ENCODE data around the gene CTIF.
"Not testable (repeated sequence)": the region's sequence is repeated elsewhere in the genome, so short reads cannot be mapped to it uniquely, and the experiment has no call there.

Gene CTIF

DNA sequence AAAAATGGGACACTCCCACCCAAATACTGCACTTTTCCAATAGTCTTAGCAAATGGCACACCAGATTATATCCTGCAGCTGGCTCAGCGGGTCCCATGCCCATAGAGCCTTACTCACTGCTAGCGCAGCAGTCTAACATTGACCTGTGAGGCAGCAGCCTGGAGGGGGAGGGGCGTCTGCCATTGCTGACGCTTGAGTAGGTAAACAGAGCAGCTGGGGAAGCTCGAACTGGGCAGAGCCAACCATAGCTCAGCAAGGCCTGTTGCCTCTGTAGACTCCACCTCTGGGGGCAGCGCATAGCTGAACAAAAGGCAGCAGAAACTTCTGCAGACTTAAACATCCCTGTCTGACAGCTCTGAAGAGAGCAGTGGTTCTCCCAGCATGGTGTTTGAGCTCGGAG, 110.4 kb downstream of the CTIF start:
- no peak for DNase-seq

DNA sequence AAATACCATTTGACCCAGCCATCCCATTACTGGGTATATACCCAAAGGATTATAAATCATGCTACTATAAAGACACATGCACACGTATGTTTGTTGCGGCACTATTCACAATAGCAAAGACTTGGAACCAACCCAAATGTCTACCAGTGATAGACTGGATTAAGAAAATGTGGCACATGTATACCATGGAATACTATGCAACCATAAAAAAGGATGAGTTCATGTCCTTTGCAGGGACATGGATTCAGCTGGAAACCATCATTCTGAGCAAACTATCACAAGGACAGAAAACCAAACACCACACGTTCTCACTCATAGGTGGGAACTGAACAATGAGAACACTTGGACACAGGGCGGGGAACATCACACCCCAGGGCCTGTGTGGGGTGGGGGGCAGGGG, 115.8 kb downstream of the CTIF start:
- not testable (repeated sequence) for DNase-seq

DNA sequence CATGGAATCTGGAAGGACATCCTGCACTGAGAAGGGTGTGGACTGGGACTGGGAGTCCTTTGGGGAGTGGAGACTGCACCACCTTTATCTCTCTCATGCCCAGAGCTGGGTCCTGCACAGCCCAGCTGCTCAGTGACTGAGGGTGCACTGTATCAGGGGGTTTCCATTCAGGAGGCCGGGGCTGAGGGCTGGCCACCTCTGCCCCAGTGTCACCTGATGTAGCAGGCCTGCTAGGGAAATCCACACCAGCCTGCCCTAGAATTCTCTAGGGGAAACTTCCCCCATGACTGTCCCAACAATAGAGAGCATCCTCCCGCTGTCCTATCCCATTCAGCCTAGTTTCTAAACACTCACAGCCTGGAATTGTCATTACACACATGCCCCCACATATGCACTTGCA, 116.7 kb downstream of the CTIF start:
- no peak for DNase-seq

DNA sequence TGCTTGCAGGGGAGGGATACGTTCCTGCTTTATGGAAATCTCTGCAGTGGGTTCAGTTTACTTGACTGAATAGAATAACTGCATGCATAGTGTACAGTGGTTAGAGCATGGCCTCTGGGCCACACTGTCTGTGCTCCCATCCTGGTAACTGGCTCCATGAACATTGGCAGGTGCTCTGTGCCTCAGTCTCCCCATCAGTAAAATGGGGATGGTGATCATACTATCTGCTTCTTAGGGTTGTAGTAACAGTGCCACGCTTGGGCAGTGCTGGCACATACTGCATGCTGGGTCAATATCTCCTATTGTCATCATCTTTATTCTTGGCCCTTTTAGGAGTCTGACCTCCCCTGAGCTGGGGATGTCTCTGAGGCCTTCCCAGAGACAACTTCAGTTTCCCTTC, 117.3 kb downstream of the CTIF start:
- DNase-seq: no peak

DNA sequence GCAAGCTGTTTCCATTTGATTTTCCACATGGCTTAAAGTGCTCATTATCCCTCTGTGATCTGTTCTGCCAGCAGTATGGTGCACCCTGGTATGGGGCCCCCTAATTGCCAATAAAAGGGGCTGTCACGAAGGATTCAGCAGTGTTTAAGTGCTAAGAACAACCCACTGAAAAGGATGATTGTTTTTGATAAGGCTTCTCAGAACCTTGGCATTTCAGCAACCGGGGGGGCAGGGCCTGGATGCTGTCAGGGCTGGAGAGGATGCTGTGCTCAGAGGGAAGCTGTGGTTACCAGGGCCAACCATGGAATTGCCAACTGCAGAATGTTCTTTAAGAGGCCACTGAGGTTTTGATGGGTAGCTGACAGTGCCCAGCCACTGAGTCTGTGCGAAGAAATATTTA, 117.8 kb downstream of the CTIF start:
- DNase-seq: no peak

DNA sequence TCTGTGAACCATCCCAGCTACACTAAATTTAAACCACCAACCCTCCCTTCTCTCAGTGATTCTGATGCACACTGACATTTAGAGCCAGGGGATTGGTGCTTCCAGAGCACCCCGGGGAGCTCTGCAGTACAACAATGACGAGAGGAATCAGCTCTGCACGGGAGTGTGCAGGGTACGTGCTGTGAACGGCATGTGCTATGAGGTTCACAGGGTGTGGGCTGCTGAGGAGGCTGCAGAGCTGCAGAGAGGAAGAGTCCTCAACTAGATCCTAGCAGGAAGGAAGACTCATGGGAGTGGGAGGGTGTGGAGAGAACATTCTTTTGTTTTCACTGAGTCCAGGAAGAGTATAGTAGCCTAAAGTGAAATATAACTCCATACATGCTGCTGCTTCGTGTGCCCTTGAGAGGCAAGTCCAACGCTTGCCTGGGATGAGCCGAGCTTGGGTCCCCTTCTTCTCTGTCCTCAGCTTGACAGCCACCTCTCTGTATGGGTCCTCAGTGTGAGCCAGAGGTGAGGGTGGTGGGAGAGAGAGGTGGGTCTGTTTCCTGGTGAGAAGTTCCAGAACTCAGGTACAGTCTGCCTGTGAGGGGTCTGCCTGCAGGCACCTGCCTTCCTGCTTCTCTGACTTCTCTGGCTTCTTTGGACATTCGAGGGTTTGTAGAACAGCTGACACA, 118.8 kb downstream of the CTIF start:
- no peak for DNase-seq

DNA sequence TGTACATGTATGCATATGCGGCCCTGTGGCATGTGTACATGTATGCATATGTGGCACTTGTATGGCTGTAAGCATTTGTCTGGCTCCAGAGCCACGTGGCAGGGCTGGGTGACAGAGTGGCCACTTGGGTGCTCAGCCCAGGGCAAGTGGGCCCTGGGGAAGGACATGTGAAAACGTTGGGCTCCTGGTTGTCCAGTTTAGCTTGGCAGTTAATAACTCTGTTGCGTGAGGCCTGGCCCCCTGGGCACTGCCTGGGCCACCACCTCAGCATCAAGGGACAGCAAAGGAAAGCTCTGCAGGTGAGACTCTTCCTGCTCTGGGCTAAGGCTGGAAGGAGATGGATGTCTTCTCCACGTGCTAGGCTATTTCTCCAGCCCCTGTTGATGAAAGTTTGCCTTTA, 119.9 kb downstream of the CTIF start:
- no peak for DNase-seq

DNA sequence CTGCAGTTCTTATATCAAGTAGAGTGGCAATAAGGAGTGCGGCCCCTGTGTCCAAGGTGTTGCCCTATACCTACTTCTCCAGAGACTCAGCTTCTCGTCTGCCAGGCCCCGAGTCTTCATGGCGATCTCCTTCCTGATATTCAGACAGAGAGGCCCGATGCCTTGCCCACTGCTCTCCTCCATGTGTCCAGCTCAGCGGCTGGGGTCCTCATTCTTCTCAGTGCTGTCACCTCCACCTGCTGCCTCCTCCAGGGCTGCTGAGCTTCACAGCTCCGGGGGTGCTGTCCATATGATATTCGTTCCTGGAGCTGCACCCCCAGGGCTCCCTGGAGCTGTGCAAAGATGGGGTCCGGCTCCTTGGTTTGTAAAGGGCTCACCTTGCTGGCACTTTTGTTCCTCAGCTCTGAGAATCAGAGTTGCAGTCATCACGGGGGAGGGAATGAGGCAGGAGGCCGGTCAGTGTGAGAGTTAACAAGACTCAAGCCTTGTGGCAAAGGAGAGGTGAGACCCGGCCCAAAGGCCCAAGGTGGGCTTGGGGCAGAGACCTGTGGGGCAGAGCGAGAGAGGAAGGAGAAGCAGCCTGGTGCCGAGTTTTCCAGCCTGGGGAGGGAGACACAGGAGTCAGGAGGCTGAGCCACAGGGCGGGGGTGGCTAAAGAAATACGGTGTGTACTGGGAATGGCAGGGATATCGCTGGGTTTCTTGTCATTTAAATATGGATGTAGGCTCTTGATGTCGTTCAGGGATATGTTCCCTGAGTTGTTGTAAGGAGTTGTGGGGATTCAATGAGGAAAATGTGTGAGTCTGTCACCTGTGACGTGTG, 120.6 kb downstream of the CTIF start:
- DNase-seq: no peak

DNA sequence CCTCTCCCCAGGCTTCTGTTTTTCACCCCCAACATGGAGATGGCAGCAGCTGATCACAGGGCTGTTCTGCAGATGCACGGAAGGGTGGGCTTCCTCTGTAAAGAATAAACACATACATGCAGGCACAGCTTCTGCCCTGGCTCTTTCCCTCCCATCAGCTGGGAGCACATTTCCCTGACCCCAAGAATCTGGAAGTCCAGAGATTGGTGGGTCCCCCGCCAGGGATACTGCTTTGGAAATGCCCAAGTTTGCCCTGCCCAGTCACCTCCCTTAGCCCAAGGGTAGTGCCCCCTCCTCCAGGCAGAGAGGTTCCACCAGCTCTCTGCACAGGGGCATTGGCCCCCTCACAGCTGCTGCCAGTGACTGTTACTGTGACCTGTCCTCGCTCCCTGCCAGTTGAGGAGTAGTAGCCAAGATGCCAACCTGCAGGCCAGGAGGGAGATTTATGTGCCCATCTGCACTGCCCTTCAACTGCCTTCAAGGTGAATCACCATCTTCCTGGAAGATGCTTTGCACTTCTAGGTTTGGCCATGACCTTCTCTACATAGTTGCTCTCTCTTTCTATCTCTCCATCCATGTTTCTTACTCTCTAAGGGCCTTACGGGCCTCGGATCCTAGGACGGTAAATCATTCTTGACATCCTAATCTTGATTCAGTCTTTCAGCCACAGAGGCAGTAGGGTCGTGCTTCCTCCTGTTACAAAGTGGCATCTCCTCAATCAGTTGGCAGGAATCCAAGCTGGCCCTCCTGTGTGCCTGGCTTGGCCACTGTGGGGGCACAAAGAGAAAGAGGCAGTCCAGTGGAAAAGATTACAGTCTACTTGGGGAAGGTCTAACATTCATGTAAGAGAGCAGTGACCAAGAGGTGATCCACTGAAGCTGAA, 121.8 kb downstream of the CTIF start:
- no peak for DNase-seq

DNA sequence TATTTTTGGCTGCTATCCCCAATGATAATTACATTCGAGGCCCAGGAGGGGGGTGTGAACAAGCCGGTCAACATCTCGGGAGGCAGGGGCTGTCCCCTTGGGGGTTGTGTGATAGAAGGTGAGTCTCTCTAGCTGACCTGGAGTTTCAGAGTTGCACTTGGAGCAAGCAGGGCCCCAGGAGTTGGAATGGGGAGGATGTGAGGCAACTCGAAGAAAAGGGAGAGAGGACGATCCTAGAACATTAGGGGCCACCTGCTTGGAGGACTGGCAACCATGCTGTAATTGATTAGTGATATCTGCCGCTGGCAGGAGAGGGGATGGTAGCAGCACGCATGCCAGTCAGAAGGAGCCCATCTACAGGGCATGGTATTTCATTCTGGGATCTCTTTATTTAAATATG, 122.6 kb downstream of the CTIF start:
- DNase-seq: no peak

DNA sequence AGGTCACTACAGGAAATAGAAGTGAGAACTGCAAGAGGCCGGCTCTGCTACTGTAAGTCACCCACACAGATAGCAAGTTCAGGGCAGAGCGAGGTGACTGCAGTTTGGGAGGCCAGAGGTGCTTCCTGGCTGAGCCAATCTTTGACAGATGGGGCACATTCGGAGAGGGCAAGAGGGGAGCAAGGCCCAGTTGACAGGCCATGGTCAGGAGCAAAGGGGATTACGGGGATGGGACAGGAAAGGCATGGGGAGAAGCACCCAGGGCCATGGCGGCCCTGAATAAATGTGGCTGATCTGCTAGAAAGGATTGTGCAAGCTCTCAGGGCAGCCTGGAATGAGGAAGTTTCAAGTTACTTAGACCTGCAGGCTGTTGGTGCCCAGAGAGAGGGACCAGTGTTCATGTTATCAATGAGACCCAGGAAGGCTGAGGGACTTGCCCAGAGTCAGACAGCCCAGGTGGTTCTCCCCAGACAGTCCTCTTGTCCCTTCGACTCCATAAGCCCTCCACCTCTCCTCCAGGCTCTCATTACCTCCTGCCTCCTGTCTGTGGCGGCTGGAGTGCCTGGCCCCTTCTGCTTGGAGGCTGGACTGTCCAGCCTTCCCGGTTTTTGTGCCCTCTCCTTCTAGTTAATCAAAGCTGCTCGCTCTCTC, 123.3 kb downstream of the CTIF start:
- DNase-seq: peak; percentile 64

DNA sequence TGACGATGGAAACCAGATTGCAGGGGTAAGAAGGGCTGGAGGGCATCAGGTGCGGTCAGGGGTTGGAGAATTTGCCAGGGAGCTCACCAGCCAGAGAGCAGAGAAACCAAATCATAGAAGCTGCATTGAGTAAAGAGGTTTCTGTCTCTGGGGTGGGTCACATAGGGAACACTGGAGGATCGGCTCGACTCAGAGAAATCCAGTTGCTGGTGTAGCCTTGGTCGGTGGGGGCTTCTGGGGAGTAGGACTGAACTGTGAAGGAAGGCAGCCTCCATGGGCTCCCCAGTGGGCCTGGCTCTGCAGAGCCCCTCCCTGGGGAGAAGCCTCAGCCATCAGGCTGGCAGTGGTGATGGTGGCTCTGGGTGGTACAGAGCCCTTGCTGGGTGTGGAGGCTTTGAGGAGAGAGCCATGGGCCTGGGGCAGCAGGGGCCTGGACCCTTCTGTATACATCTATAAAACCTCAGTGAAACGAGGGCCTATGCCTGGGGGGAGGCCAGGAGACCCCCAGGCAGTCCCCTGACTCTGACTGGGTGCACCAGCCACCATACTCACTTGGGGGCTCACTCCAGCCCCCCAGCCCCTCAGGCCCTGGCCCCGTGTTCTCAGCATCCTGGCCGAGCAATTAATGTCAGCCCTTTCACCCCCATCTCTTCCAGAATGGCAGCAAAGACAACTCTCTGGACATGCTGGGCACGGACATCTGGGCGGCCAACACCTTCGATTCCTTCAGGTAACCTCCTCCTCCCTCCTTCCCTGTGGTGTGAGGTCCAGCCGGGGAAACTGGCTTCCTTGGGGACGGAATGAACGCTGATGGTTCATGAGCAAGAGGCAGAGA, 124.5 kb downstream of the CTIF start:
- no peak for DNase-seq

DNA sequence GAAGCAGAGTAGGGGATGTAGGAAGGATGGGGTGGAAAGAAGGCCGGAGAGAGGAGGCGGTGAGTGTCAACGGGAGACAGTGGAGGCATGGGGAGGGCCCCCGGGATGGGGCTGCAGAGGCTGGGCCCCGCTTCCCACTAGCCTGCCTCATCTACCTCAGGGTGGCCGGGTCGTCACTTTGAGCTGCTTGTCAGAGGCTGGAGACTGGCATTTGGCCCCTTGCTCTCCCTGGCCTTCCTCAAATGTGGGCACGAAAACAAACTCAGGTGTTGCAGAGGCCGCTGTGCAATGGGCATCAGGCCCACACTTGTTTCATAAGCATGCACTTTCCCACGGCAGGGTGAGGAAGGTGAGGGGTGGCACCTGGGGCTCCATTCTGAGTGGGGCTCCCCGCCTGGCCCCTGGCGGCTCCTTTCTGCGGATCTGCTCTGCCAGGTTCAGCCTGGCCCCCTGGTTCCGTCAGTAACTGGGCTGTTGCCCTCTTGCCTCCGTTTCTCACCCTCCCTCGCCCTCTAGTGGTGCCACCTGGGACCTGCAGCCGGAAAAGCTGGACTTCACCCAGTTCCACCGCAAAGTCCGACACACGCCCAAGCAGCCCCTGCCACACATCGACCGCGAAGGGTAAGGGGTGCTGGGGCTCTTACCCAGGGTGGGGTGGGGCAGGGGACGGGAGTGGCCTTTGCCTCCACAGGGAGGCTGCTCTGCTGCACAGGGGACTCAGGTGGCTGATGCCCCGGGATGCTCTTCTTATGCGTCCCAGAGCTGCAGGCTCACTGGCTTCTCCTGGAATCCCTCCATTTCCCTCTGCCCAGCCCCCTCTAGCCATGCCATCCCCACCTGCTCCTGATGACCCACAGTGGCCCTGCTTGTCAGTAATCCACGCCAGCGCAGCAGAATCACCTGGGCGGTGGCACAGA, 125.4 kb downstream of the CTIF start:
- peak; percentile 16 for DNase-seq

DNA sequence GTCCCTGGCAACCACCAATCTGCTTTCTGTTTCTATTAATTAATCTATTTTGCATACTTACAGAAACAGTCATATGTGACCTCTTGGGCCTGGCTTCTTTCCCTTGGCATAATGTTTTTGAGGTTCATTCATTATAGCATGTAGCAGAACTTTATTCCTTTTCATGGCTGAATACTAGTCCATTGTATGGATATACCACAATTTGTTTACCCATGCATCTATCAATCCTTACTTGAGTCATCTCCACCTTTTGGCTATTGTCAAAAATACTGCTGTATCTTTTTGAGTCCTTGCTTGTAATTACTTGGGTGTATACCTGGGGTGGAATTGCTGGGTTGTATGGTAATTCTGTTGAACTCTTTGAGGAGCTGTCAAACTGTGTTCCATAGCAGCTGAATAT, 126.8 kb downstream of the CTIF start:
- DNase-seq: no peak

DNA sequence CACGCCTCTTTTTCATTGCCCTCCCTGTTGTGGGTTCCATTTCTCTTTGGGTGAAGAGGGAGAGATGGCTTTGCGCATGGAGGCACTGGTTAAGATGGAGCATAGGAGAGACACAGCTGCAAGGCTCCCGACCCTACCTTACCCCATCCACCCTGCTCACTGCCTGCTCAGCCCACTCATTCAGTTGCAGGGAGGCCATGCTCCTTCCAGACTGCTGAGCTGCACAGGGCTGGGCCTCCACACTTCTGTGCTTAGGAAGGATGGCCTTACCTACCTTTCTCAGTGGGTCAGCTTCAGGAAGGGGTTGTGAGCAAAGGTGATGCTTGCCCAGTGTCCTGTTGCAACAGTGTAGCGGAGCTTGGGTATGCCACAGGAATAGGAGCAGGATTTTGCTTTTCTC, 127.8 kb downstream of the CTIF start:
- no peak for DNase-seq

DNA sequence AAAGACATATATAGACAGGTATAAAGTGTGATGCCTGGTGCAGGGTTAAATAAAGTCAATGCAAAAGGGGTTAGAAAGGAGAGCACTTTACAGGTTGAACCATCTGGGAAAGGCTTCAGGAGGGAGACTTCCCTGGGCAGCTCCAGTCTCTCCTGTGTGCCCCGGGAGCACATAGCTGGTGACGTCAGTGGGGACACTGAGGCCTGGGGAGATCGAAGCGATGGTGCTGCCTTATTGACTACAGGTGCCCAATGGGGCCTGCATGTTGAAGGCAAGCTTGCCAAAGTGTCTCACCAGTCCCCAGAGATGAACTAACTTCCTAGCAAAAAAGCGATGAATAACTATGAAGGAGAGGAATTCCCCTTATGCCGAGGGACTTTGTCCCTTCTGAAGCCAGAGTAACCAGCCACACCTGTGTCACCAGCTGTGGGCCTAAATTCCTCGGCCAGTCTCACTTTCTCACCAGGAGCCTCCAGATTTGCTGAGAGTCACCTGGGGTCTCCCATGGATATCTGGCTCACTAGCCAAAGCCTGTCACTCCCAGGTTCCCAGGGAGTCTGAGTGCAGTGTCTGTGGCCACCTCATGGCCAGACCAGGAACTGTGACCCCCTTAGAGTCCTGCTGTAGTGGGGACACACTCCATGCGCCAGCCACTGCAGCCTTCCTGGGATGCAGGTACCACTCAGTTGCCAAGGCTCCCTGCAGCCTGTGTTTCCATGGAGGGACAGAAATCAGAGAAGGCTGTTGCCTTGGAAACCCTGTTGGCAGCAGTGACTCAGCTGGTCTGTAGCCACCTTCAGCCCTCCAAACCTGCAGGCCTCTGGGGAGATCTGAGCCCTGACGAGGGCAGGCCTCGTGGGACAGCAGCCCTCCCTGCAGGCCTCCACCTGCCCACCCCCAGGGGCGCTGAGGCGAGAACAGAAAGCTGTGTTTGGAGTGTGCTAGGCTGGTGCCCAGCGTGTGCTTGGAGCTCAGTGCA, 128.7 kb downstream of the CTIF start:
- DNase-seq: peak; percentile 10

DNA sequence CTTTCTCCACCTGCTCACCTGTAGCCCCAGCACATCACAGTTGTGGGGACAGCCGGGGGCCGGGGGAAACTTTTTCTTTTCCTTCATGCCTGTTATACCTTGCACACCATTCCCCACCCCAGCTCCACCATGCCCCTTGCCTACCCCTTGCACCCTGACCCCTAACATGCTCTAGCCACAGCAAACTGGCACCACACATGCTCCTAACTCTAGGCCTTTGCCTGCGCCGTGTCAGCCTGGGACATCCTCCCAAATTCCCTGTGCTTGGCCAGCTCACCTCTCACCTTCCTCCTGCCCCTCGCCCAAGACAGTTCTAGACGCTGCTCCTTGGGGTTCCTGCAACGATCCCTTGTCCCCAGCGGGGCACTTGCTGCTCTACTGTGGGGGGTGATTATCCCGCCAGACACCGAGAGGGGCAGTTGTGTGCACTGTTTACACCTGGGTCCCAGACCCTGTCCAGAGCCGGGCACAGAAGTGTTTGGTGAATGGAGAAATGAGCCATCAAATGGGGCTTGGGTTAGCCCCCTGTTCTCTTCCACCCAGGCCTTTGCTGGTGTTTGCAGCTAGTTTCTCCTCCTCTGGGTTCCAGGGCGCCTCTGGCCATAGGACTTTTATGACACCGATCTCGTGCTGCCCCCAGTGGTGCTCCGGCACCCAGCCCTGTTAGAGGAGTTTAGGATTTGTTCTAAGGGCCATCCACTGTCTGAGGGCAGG, 129.8 kb downstream of the CTIF start:
- DNase-seq: no peak

DNA sequence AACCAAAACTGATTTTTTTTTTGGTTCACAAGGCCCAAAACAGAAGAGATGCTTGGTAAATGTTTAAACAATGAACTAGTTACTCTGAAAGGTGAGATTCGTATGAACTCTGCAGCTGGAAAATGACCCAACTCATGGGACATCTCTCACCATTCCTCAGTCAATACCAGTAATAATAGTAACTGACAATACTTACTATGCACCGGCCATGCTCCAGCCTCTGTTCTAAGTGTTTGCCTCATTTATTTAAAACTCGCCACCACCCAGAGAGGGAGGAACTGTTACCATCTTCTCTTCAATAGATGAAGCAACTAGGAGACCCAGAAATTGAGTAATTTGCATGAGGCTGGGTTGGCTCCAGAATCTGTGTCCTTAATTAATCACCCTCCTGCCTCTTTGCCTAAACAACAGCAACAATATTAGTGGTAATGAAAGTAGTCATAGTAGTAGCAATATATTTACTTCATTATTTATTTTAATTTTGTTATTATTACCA, 130.4 kb downstream of the CTIF start:
- DNase-seq: no peak

All from HCEC 1CT (cell line).